NCI-H128 (cell line): ENCODE measurements around the gene CASS4.

Source experiments
- DNase-seq: peaks from one replicate; lab custom pipeline; 2025; ENCODE audit not compliant: unreplicated experiment; lab: John Stamatoyannopoulos, UW

The CASS4 gene

DNA sequence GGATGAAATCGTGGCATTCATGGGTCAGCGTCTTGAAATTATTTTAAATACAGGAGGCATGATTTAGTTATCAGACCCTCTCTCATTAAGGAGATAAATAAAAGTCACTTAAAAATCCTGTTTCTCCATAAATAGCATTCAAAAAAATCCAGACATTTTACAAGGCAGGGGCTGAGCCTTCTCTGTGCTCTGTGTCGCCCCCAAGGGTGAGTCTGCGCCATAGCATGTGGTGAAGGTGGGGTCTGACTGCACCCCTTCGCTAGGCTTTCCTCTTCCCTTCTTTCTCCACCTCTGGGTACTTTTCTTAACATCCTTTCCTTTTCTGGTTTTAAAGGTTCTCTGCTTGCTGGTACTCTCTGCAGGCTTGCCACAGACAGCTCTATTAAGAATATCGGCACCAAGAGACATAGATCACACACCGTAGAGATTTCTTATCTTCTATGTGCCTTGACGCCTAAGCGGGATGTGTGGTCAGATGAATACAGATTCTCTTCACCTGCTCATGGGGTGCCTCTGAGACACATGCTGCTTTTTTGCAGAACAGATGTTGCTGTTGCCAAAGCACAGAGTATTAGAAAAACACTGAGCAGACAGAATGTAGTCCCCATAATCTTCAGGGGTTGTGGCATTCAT lies 92.4 kb downstream of the CASS4 start:
- DNase-seq = no peak

DNA sequence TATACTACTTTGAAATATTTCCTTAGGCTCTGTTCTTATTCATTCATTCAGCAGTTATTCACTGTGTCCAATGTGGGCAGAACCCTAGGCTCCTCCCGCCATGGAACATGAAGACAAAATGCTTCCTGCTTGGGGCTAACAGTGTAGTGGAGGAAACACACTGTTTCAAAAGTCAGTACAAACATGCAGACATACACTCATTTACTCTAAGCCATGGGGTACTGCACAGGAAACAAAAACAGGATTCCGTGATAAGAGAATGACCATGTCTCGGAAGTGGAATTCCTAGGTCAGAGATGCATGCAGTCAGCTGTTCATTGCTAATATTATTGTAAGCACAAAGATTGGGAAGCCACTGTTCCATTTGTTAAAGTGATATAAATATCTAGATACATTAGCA lies 94.0 kb downstream of the CASS4 start:
- DNase-seq = no peak
